Gastrocnemius medialis (tissue), 4 donors: Measurements from ENCODE around the gene BSCL2.

Experiments
- POLR2A ChIP-seq, 2 donors: fragments of 450-650 bp; IDR thresholded peaks; one replicate each; pipeline ENCODE4 v1.6.1; 2017; ENCODE audit warnings: antibody characterized with exemption in 2 of 2, mild to moderate bottlenecking in 2 of 2, moderate library complexity in 2 of 2
- TF ChIP-seq, protein P1 (sequence below), 5 experiments: fragments of 450-650 bp in 3 of 5; fragments of 200-600 bp in 2 of 5; sonication (generic) in 2 of 5; IDR thresholded peaks in 4 of 5; conservative IDR thresholded peaks in 1 of 5; 1 replicate in 4 of 5; 2 replicates in 1 of 5; pipeline ENCODE4 v1.5.1; 2016 to 2019; ENCODE audit warnings: antibody characterized with exemption in 5 of 5, mild to moderate bottlenecking in 3 of 5, moderate library complexity in 3 of 5

DNA sequence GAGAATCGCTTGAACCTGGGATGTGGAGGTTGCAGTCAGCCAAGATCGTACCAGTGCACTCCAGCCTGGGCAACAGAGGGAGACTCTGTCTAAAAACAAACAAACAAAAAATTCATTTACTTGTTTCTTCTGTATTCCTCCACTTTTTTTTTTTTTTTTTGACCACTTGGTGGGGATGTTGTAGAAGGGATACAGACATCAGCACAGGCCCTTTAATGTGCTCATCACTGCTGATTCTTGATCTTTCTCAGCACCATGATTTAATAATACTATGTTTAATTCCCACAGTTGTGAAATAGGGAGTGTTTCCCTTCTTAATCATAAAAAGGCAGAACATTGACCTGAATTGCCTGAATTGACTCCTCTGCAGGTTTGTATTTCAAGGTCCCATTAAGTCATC, 25.6 kb upstream of the BSCL2 start:
- TF ChIP-seq, protein P1, sequence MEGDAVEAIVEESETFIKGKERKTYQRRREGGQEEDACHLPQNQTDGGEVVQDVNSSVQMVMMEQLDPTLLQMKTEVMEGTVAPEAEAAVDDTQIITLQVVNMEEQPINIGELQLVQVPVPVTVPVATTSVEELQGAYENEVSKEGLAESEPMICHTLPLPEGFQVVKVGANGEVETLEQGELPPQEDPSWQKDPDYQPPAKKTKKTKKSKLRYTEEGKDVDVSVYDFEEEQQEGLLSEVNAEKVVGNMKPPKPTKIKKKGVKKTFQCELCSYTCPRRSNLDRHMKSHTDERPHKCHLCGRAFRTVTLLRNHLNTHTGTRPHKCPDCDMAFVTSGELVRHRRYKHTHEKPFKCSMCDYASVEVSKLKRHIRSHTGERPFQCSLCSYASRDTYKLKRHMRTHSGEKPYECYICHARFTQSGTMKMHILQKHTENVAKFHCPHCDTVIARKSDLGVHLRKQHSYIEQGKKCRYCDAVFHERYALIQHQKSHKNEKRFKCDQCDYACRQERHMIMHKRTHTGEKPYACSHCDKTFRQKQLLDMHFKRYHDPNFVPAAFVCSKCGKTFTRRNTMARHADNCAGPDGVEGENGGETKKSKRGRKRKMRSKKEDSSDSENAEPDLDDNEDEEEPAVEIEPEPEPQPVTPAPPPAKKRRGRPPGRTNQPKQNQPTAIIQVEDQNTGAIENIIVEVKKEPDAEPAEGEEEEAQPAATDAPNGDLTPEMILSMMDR (IDR thresholded peaks at IDR 0.05 in 4 of 5, conservative IDR thresholded peaks at IDR 0.05 in 1 of 5), result no peak
- no peak for TF ChIP-seq POLR2A (IDR thresholded peaks at IDR 0.05)
